ENCODE data around the gene EXD3.

EXD3 gene

GRCh38 chr9:137447722-137448601, 25.0 kb upstream of the EXD3 start:
- no peak for FAIRE-seq
- no peak for DNase-seq (ENCODE audit: low spot score)

- no peak for DNase-seq (ENCODE audit: low spot score)
- FAIRE-seq, result no peak
Observed at GRCh38 chr9:137446851-137447471, 24.0 kb upstream of the EXD3 start.

- DNase-seq (ENCODE audit: low spot score) (no peak), FAIRE-seq (no peak)
Observed at GRCh38 chr9:137445930-137446431, 23.0 kb upstream of the EXD3 start.

- no peak for FAIRE-seq
Observed at GRCh38 chr9:137445275-137445807, 22.4 kb upstream of the EXD3 start.

GRCh38 chr9:137444106-137444790, 21.3 kb upstream of the EXD3 start:
- DNase-seq (ENCODE audit: low spot score) (no peak), FAIRE-seq (no peak)

More at GRCh38 chr9:137445275-137445807, 22.4 kb upstream of the EXD3 start:
- DNase-seq (ENCODE audit: low spot score), result peak; percentile 71

- FAIRE-seq (no peak), DNase-seq (ENCODE audit: low spot score) (no peak)
Observed at GRCh38 chr9:137441935-137442321, 19.0 kb upstream of the EXD3 start.

- peak; percentile 81 for DNase-seq (ENCODE audit: low spot score)
- FAIRE-seq, result no peak
Observed at GRCh38 chr9:137441289-137441934, 18.4 kb upstream of the EXD3 start, which contains the start of gene ENTPD8. Gene ENTPD8 (minus strand): TSS chr9:137441357. CDS start chr9:137438285, 3,072 bp downstream.

GRCh38 chr9:137439158-137439714, 16.3 kb upstream of the EXD3 start:
- FAIRE-seq (no peak), DNase-seq (ENCODE audit: low spot score) (no peak)

- DNase-seq (ENCODE audit: low spot score), result no peak
- FAIRE-seq, result no peak
Observed at GRCh38 chr9:137438591-137439157, 15.7 kb upstream of the EXD3 start.

GRCh38 chr9:137437691-137438590, 15.0 kb upstream of the EXD3 start:
- DNase-seq (ENCODE audit: low spot score), result no peak
- FAIRE-seq, result no peak

GRCh38 chr9:137436761-137437600, 14.0 kb upstream of the EXD3 start:
- FAIRE-seq, result no peak

GRCh38 chr9:137435980-137436760, 13.2 kb upstream of the EXD3 start:
- DNase-seq (ENCODE audit: low spot score) (peak; percentile 95), FAIRE-seq (peak; percentile 93)

More at GRCh38 chr9:137436761-137437600, 14.0 kb upstream of the EXD3 start:
- DNase-seq (ENCODE audit: low spot score), result no peak

- DNase-seq (ENCODE audit: low spot score) (no peak), FAIRE-seq (no peak)
Observed at GRCh38 chr9:137435381-137435891, 12.5 kb upstream of the EXD3 start.

- DNase-seq (ENCODE audit: low spot score), result no peak
- FAIRE-seq, result no peak
Observed at GRCh38 chr9:137434498-137435380, 11.8 kb upstream of the EXD3 start.

GRCh38 chr9:137433916-137434431, 11.0 kb upstream of the EXD3 start:
- FAIRE-seq (no peak), DNase-seq (ENCODE audit: low spot score) (no peak)

- FAIRE-seq (no peak), DNase-seq (ENCODE audit: low spot score) (no peak)
Observed at GRCh38 chr9:137433349-137433915, 10.5 kb upstream of the EXD3 start.

Measured in urothelium cell line (cell line).